Measurements from ENCODE around the gene GJA3. TPM values are rescaled to one million over a fixed set of nuclear protein-coding genes. Genes with fewer than 3 reads are reported as not detected.

The GJA3 gene
- total and polyA plus RNA-seq, 4 donors: 0.02 to 0.05 TPM; not detected in 2

DNA sequence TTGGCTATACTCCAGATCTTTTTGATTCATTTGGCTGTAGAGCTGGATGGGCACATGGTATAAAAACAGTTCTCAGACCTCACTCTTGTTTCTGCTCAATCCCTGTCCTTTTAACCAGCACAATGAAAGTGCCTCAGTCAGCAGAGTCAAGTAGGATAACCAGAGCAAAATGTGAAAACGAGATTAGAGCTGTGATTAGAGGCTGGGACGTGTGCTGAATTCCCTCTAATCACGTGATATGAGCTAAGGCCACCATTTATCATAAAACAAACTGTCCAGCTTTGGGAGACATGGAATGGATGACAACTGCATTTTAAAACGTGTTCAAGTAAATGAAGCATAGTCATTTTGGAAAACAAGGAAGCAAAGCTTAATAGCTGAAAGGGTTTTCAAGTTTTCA lies 54.1 kb downstream of the GJA3 start:
- no peak for DNase-seq (ENCODE audit: low spot score)
- no peaks in the 10 kb centered on the region for H3K4me1 ChIP-seq (ENCODE audit: control insufficient read depth in 4 of 4, insufficient read depth in 4 of 4, low read length in 3 of 4)
- no peaks in the 10 kb centered on the region for H3K36me3 ChIP-seq (ENCODE audit: control insufficient read depth in 4 of 4, insufficient read depth in 3 of 4, low read depth in 1 of 4, low read length in 3 of 4)
- no peak overlapping the region for H3K4me3 ChIP-seq (ENCODE audit: low read depth in 1 of 3, low read length in 3 of 3)
- TF ChIP-seq NR2F2 (IDR thresholded peaks at IDR 0.05) (no peak), YY1 (IDR thresholded peaks at IDR 0.05) (no peak), GABPA (IDR thresholded peaks at IDR 0.05 in 1 of 2, conservative IDR thresholded peaks at IDR 0.05 in 1 of 2) (no peak), SP1 (IDR thresholded peaks at IDR 0.05) (no peak), RAD21 (IDR thresholded peaks at IDR 0.05) (no peak), ATF3 (IDR thresholded peaks at IDR 0.05) (no peak), TAF1 (conservative IDR thresholded peaks at IDR 0.05) (no peak), JUND (IDR thresholded peaks at IDR 0.05) (no peak), HNF4G (IDR thresholded peaks at IDR 0.05) (no peak), HNF4A (conservative IDR thresholded peaks at IDR 0.05) (no peak), FOXA2 (IDR thresholded peaks at IDR 0.05) (no peak), EGR1 (IDR thresholded peaks at IDR 0.05; ENCODE audit: low read depth in 2 of 2) (no peak)
- TF ChIP-seq, protein P1, sequence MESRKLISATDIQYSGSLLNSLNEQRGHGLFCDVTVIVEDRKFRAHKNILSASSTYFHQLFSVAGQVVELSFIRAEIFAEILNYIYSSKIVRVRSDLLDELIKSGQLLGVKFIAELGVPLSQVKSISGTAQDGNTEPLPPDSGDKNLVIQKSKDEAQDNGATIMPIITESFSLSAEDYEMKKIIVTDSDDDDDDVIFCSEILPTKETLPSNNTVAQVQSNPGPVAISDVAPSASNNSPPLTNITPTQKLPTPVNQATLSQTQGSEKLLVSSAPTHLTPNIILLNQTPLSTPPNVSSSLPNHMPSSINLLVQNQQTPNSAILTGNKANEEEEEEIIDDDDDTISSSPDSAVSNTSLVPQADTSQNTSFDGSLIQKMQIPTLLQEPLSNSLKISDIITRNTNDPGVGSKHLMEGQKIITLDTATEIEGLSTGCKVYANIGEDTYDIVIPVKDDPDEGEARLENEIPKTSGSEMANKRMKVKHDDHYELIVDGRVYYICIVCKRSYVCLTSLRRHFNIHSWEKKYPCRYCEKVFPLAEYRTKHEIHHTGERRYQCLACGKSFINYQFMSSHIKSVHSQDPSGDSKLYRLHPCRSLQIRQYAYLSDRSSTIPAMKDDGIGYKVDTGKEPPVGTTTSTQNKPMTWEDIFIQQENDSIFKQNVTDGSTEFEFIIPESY (IDR thresholded peaks at IDR 0.05): no peak
- TF ChIP-seq, protein P2, sequence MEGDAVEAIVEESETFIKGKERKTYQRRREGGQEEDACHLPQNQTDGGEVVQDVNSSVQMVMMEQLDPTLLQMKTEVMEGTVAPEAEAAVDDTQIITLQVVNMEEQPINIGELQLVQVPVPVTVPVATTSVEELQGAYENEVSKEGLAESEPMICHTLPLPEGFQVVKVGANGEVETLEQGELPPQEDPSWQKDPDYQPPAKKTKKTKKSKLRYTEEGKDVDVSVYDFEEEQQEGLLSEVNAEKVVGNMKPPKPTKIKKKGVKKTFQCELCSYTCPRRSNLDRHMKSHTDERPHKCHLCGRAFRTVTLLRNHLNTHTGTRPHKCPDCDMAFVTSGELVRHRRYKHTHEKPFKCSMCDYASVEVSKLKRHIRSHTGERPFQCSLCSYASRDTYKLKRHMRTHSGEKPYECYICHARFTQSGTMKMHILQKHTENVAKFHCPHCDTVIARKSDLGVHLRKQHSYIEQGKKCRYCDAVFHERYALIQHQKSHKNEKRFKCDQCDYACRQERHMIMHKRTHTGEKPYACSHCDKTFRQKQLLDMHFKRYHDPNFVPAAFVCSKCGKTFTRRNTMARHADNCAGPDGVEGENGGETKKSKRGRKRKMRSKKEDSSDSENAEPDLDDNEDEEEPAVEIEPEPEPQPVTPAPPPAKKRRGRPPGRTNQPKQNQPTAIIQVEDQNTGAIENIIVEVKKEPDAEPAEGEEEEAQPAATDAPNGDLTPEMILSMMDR (IDR thresholded peaks at IDR 0.05; ENCODE audit: low read depth, low read length, missing input control): no peak
- TF ChIP-seq, protein P3, sequence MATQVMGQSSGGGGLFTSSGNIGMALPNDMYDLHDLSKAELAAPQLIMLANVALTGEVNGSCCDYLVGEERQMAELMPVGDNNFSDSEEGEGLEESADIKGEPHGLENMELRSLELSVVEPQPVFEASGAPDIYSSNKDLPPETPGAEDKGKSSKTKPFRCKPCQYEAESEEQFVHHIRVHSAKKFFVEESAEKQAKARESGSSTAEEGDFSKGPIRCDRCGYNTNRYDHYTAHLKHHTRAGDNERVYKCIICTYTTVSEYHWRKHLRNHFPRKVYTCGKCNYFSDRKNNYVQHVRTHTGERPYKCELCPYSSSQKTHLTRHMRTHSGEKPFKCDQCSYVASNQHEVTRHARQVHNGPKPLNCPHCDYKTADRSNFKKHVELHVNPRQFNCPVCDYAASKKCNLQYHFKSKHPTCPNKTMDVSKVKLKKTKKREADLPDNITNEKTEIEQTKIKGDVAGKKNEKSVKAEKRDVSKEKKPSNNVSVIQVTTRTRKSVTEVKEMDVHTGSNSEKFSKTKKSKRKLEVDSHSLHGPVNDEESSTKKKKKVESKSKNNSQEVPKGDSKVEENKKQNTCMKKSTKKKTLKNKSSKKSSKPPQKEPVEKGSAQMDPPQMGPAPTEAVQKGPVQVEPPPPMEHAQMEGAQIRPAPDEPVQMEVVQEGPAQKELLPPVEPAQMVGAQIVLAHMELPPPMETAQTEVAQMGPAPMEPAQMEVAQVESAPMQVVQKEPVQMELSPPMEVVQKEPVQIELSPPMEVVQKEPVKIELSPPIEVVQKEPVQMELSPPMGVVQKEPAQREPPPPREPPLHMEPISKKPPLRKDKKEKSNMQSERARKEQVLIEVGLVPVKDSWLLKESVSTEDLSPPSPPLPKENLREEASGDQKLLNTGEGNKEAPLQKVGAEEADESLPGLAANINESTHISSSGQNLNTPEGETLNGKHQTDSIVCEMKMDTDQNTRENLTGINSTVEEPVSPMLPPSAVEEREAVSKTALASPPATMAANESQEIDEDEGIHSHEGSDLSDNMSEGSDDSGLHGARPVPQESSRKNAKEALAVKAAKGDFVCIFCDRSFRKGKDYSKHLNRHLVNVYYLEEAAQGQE (IDR thresholded peaks at IDR 0.05): no peak
- H3K9ac ChIP-seq (ENCODE audit: low read depth in 1 of 2, low read length in 2 of 2): no peak overlapping the region
- WGBS: 59% methylated on average over 4 of the region's 4 CpGs
- no peaks in the 10 kb centered on the region for H3K27me3 ChIP-seq (ENCODE audit: control insufficient read depth in 4 of 4, insufficient read depth in 4 of 4, low read length in 3 of 4)
- no peak overlapping the region for H3K27ac ChIP-seq (ENCODE audit: low read depth in 1 of 2, low read length in 2 of 2)
- no peaks in the 10 kb centered on the region for H3K9me3 ChIP-seq (ENCODE audit: control insufficient read depth in 4 of 4, low read length in 3 of 4)

- no peak for DNase-seq (ENCODE audit: low spot score)
- Histone ChIP-seq H3K27me3 (ENCODE audit: control insufficient read depth in 4 of 4, insufficient read depth in 4 of 4, low read length in 3 of 4) (no peaks in the 10 kb centered on the region), H3K4me3 (ENCODE audit: low read depth in 1 of 3, low read length in 3 of 3) (no peak overlapping the region), H3K36me3 (ENCODE audit: control insufficient read depth in 4 of 4, insufficient read depth in 3 of 4, low read depth in 1 of 4, low read length in 3 of 4) (no peaks in the 10 kb centered on the region), H3K27ac (ENCODE audit: low read depth in 1 of 2, low read length in 2 of 2) (no peak overlapping the region), H3K4me1 (ENCODE audit: control insufficient read depth in 4 of 4, insufficient read depth in 4 of 4, low read length in 3 of 4) (no peaks in the 10 kb centered on the region), H3K9me3 (ENCODE audit: control insufficient read depth in 4 of 4, low read length in 3 of 4) (no peaks in the 10 kb centered on the region), H3K9ac (ENCODE audit: low read depth in 1 of 2, low read length in 2 of 2) (no peak overlapping the region)
- WGBS: 90% methylated on average over 13 of the region's 13 CpGs
- TF ChIP-seq, protein P1 (IDR thresholded peaks at IDR 0.05): no peak
- TF ChIP-seq, protein P4, sequence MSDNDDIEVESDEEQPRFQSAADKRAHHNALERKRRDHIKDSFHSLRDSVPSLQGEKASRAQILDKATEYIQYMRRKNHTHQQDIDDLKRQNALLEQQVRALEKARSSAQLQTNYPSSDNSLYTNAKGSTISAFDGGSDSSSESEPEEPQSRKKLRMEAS (IDR thresholded peaks at IDR 0.05): no peak
- TF ChIP-seq ATF3 (IDR thresholded peaks at IDR 0.05): no peak
- no peak for TF ChIP-seq RAD21 (IDR thresholded peaks at IDR 0.05)
- no peak for TF ChIP-seq GABPA (IDR thresholded peaks at IDR 0.05 in 1 of 2, conservative IDR thresholded peaks at IDR 0.05 in 1 of 2)
- no peak for TF ChIP-seq TAF1 (conservative IDR thresholded peaks at IDR 0.05)
- no peak for TF ChIP-seq HNF4A (conservative IDR thresholded peaks at IDR 0.05)
- TF ChIP-seq, protein P3 (IDR thresholded peaks at IDR 0.05): no peak
- no peak for TF ChIP-seq HNF4G (IDR thresholded peaks at IDR 0.05)
- no peak for TF ChIP-seq EGR1 (IDR thresholded peaks at IDR 0.05; ENCODE audit: low read depth in 2 of 2)
- no peak for TF ChIP-seq SP1 (IDR thresholded peaks at IDR 0.05)
- TF ChIP-seq FOXA1 (IDR thresholded peaks at IDR 0.05): no peak
Measured at GRCh38 chr13:20105161-20105689, 55.6 kb downstream of the GJA3 start.
